ENCODE results near the gene KRTAP5-3.
A peak's percentile ranks its signal among the peaks of the same experiment; 100 is the strongest.
"Not testable (repeated sequence)": the region's sequence is repeated elsewhere in the genome, so short reads cannot be mapped to it uniquely, and the experiment has no call there.

Gene KRTAP5-3

GRCh38 chr11:1607901-1608300 is 362 bp downstream of the KRTAP5-3 start:
- DNase-seq: not testable (repeated sequence)

DNA sequence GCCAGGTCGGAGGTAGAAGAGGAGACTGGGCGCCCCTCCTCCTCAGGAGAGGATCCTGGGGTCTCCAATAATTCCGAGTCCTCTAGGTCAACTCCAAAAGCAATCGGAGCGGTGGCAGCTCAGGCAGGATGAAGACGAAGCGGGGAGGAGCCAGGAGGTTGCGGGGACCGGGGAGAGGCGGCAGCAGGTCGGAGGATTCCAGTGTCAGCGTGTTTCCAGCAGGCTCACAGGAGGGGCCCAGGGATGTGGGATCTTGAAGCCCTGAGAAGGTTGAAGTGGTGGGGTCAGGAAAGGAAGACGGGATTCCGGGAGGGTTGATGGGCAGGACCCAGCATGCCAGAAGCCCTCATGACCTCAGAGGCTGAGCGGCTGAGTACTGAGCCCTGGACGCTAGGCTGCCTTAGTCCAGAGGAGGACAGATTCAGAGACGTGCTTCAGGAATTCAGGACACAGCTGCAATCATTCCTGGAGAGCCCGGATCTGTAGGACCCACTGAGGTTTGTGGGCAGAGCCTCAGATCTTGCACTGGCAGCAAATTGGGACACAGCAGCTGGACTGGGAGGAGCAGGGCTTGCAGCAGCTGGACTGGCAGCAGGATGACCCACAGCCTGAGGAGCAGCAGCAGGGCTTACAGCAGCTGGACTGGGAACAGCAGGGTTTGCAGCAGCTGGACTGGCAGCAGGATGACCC is 962 bp downstream of the KRTAP5-3 start:
- DNase-seq: not testable (repeated sequence)

DNA sequence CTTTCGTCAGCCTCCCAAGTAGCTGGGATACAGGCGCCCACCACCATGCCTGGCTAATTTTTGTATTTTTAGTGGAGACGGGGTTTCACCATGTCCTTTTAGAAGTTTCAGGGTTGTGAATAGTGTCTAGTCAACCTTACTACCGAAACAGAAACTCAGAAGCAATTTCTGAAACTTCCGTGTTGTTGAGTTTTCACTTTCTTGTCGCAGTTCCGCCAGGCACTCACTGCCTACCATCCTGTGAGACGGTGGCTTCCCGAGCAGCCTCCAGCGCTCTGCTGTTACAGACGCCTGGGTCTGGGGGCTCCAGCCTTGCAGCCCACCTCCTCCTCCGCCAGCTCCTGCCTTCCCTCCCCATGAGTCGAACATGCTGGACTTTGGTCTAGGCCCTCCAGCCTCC is 2.3 kb downstream of the KRTAP5-3 start:
- DNase-seq: not testable (repeated sequence)

- no peak for DNase-seq
Observed at GRCh38 chr11:1604711-1605110, 3.6 kb downstream of the KRTAP5-3 start.

GRCh38 chr11:1604181-1604580 is 4.1 kb downstream of the KRTAP5-3 start:
- no peak for DNase-seq

DNA sequence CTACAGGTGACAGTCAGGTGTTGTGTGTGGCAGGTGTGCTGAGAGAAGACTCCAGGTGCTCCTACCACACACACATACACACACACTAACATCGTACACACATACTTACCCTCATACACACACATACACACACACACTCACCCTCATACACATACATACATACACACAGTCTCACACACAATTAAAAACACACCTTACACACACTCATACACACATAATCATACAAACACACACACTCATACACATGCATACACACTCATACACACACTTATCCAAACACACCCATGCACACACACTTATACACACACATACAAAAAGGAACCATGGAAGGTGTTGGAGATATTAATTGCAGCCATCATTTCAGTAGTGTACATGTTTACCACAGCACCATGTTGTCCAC is 4.6 kb downstream of the KRTAP5-3 start:
- no peak for DNase-seq

GRCh38 chr11:1601663-1602062 is 6.6 kb downstream of the KRTAP5-3 start:
- not testable (repeated sequence) for DNase-seq

GRCh38 chr11:1600626-1601025 is 7.6 kb downstream of the KRTAP5-3 start:
- no peak for DNase-seq

DNA sequence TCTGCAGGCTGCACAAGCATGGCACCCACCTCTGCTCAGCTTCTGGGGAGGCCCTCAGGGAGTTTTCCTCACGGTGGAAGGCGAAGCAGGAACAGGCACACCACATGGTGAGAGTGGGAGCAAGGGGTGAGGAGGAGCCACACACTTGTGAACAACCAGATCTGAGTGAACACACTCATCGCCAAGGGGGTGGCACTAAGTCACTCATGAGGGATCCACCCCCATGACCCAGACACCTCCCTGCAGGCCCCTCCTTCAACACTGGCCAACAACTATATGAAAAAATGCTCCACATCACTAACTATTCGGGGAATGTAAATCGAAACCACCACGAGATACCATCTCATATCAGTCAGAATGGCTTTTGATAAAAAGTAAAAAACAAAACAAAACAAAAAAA is 9.4 kb downstream of the KRTAP5-3 start:
- DNase-seq: no peak

GRCh38 chr11:1598406-1598805 is 9.9 kb downstream of the KRTAP5-3 start:
- not testable (repeated sequence) for DNase-seq

DNA sequence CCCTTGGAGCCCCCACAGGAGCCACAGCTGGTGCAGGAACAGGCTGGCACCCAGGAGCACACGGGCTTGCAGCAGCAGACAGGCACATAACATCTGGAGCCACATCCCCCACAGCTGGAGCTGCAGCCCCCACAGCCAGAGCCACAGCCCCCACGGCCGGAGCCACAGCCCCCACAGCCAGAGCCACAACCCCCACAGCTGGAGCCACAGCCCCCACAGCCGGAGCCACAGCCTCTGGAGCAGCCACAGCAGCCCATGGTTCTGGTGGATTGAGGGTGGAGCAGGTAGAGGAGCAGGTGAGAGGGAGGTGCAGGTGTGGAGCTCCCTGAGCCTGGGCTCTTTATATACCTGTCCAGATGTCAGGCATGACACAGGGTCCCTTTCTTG is 10.3 kb downstream of the KRTAP5-3 start, which contains the start of gene KRTAP5-2:
Gene KRTAP5-2 (minus strand): TSS at position 301 of the 387 bp plus-strand sequence. CDS start 44 bp downstream, at position 257.
- DNase-seq: no peak

GRCh38 chr11:1597331-1597993 is 10.8 kb downstream of the KRTAP5-3 start:
- no peak for DNase-seq

DNA sequence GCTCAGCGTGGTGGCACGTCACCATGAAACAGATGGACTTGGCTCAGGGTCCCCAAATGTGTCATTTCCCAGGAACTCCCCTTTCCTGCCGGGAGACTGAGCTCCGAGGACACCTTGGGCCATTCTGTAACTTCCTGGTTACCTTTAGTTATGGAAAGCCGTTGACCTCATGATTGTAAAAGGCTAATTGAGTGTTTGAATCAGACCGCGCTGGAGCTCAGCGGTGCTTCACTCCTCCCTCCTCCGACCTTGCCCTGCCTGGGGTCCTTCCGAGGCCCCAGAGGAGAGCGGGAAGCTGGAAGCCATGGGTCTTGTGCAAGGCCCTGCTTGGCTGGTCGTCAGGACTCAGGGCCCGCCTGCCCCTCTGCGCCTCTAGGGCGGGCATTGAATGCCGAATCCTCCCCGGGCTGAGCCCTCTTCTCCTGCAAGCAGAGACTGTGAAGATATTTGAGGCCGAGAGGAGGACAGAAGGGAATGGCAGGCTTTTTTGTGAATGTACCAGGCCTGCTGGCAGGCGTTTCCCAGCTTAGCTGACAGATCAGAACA is 11.6 kb downstream of the KRTAP5-3 start:
- not testable (repeated sequence) for DNase-seq

GRCh38 chr11:1595994-1596575 is 12.2 kb downstream of the KRTAP5-3 start:
- not testable (repeated sequence) for DNase-seq

DNA sequence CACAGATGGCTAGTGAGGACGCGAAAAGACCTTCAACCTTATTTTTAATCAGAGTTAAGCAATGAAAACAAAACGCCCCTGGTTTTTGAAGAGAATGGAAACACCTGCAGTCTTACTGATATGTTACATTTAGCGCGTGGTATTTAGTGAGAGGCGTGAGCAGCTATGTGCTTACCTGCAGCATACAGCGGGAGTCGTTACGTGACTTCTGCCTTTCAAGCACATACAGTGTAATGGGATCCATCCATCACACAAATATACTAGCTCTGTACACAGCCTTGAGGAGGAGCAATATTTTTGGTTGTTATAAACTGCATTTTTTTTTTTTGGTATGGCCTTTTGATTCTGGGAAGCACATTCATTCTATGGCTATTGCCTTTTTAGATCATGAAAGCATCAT is 15.6 kb downstream of the KRTAP5-3 start:
- DNase-seq: no peak

GRCh38 chr11:1589996-1590395 is 18.3 kb downstream of the KRTAP5-3 start:
- no peak for DNase-seq

GRCh38 chr11:1589191-1589963 is 18.9 kb downstream of the KRTAP5-3 start:
- DNase-seq: peak; percentile 46

GRCh38 chr11:1586699-1587098 is 21.6 kb downstream of the KRTAP5-3 start:
- no peak for DNase-seq

GRCh38 chr11:1584661-1585370 is 23.4 kb downstream of the KRTAP5-3 start, which contains the start of gene KRTAP5-1:
Gene KRTAP5-1, minus strand, starts transcription at chr11:1585283. Its CDS starts 34 bp downstream, at chr11:1585249.
- not testable (repeated sequence) for DNase-seq

GRCh38 chr11:1582909-1583308 is 25.4 kb downstream of the KRTAP5-3 start:
- not testable (repeated sequence) for DNase-seq

- DNase-seq: no peak
Observed at GRCh38 chr11:1581976-1582375, 26.3 kb downstream of the KRTAP5-3 start.

GRCh38 chr11:1576825-1577224 is 31.4 kb downstream of the KRTAP5-3 start:
- DNase-seq: no peak
